Hepatocyte (in vitro differentiated cells): ENCODE data around the gene VCL.

Experiments
- EZH2 ChIP-seq: fragments of 200-600 bp; sonication (generic); IDR thresholded peaks from 2 replicates; pipeline ENCODE4 v1.6.1; 2016; ENCODE audit warnings: antibody characterized with exemption, mild to moderate bottlenecking, borderline replicate concordance
- EZH2phosphoT487 ChIP-seq: fragments of 200-600 bp; sonication (generic); IDR thresholded peaks from one replicate; pipeline ENCODE4 v1.6.1; 2018; ENCODE audit warnings: antibody characterized with exemption, mild to moderate bottlenecking, low read depth, moderate library complexity; ENCODE audit not compliant: unreplicated experiment, severe bottlenecking
- TF ChIP-seq, protein P1 (sequence below): fragments of 200-600 bp; sonication (generic); IDR thresholded peaks from 2 replicates; pipeline ENCODE4 v1.5.1; 2016; ENCODE audit warnings: antibody characterized with exemption, mild to moderate bottlenecking; ENCODE audit not compliant: poor library complexity

DNA sequence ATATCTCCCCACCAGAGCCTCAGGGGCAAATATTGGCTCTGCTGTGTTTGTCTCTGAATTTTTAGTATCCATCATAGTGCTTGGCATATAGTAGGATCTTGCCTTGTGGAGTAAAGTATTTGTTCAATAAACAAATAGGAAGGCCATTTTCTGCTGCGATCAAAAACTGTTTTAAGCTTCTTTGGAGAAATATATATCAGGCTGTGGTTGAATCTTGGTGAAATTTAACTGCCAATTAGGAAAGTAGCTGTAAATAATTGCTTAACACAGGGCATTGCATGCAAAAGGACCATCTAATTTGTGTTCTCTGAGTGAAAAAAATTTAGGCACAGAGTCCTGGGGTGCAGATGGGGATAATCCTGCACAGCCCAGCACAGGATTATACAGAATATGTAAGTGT is 15.1 kb downstream of the VCL start:
- TF ChIP-seq, protein P1, sequence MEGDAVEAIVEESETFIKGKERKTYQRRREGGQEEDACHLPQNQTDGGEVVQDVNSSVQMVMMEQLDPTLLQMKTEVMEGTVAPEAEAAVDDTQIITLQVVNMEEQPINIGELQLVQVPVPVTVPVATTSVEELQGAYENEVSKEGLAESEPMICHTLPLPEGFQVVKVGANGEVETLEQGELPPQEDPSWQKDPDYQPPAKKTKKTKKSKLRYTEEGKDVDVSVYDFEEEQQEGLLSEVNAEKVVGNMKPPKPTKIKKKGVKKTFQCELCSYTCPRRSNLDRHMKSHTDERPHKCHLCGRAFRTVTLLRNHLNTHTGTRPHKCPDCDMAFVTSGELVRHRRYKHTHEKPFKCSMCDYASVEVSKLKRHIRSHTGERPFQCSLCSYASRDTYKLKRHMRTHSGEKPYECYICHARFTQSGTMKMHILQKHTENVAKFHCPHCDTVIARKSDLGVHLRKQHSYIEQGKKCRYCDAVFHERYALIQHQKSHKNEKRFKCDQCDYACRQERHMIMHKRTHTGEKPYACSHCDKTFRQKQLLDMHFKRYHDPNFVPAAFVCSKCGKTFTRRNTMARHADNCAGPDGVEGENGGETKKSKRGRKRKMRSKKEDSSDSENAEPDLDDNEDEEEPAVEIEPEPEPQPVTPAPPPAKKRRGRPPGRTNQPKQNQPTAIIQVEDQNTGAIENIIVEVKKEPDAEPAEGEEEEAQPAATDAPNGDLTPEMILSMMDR, result no peak
- TF ChIP-seq EZH2 (no peak), EZH2phosphoT487 (no peak)
